Aorta (tissue), 5 donors: ENCODE results near the gene CLEC14A. TPM values are rescaled to one million over a fixed set of nuclear protein-coding genes. Genes with fewer than 3 reads are reported as not detected.

Experiments
- ATAC-seq: fragments of 200-7000 bp; cut with Tn5 transposase; one replicate; pipeline ENCODE4 v1.9.1; 2022; ENCODE audit warnings: moderate library complexity; ENCODE audit not compliant: low FRiP score
- DNase-seq, 2 donors: peaks; one replicate each; pipeline ENCODE4 v3.0.0-alpha.2; 2020
- H3K27ac ChIP-seq, 2 donors: one replicate each; pipeline ENCODE4 v1.5.1; 2013; ENCODE audit warnings: low read length in 2 of 2, mild to moderate bottlenecking in 2 of 2, moderate library complexity in 2 of 2, control low read depth in 1 of 2, inconsistent platforms in 1 of 2, low read depth in 1 of 2
- H3K27me3 ChIP-seq, 2 donors: one replicate each; pipeline ENCODE4 v1.6.1; 2013; ENCODE audit warnings: control low read depth in 1 of 2, low read length in 1 of 2, mild to moderate bottlenecking in 1 of 2, moderate library complexity in 1 of 2; ENCODE audit not compliant: insufficient read depth in 2 of 2, control insufficient read depth in 1 of 2
- H3K36me3 ChIP-seq, 2 donors: one replicate each; pipeline ENCODE4 v1.6.1; 2013; ENCODE audit warnings: control low read depth in 1 of 2, low read length in 1 of 2, mild to moderate bottlenecking in 1 of 2; ENCODE audit not compliant: insufficient read depth in 2 of 2, control insufficient read depth in 1 of 2
- H3K4me1 ChIP-seq, 2 donors: one replicate each; pipeline ENCODE4 v1.6.1; 2013; ENCODE audit warnings: low read length in 2 of 2, control low read depth in 1 of 2, mild to moderate bottlenecking in 1 of 2, moderate library complexity in 1 of 2; ENCODE audit not compliant: insufficient read depth in 2 of 2, control insufficient read depth in 1 of 2
- H3K4me3 ChIP-seq, 2 donors: one replicate each; pipeline ENCODE4 v1.5.1; 2013; ENCODE audit warnings: low read length in 2 of 2, control low read depth in 1 of 2, mild to moderate bottlenecking in 1 of 2
- H3K9me3 ChIP-seq: one replicate; pipeline ENCODE4 v1.6.1; 2013; ENCODE audit warnings: mild to moderate bottlenecking, low read length; ENCODE audit not compliant: control insufficient read depth
- WGBS, 2 donors: extraction: QIAGEN DNeasy Blood & Tissue Kit; methylation state at CpG; one replicate each; pipeline ENCODE4 v1.1.7; 2013; 5-methylcytosine and 5-hydroxymethylcytosine counted together
- intact Hi-C, 2 donors: fragments of 100-400 bp; cut with DNase I; formaldehyde crosslinking; loops; one replicate each; pipeline versions ENCODE4 v1.14.2 to v1.15.0; 2022
- polyA plus RNA-seq, 2 donors: library from polyadenylated mRNA; stranded (reverse); fragments of 200-250 nt; gene quantifications; one replicate each; pipeline ENCODE4 v1.2.3, GENCODE V29; 2013
- total RNA-seq, 2 donors: library from RNA; stranded (reverse); fragmentation: NEBNext Ultra II Directional; extraction: Animal tissue kit (Norgen Biotek cat#: 25700); gene quantifications; one replicate each; pipeline ENCODE4 v1.2.1, GENCODE V29; 2021
- donor health status: healthy with polysubstance abuse.
- donor health status: Bipolar disorder and iron deficiency.
- donor health status: DM: no; HTN: no; CAD: no.
- donor health status: DM: no; HTN: no; CAD: no.
- donor health status: DM: yes; HTN: yes; CAD: no.

Gene CLEC14A
- total and polyA plus RNA-seq, 4 donors: 2.4 to 56.0 (median 21.6) TPM

- intact Hi-C loops: no loop called here
- Histone ChIP-seq H3K27ac (no peak overlapping the region), H3K9me3 (no peaks in the 10 kb centered on the region), H3K27me3 (no peaks in the 10 kb centered on the region), H3K36me3 (no peaks in the 10 kb centered on the region), H3K4me3 (no peak overlapping the region), H3K4me1 (no peaks in the 10 kb centered on the region)
- ATAC-seq (no peak), DNase-seq (no peak)
- WGBS, 2 donors: 29 to 34% methylated on average over 2 of the region's 2 CpGs
These were observed 30.1 kb upstream of the CLEC14A start for GRCh38 chr14:38285962-38286361.

GRCh38 chr14:38282936-38283335 is 27.0 kb upstream of the CLEC14A start:
- H3K9me3 ChIP-seq: no peaks in the 10 kb centered on the region

GRCh38 chr14:38280081-38280480 is 24.2 kb upstream of the CLEC14A start:
- no peak overlapping the region for H3K4me3 ChIP-seq
- H3K27me3 ChIP-seq: no peaks in the 10 kb centered on the region
- ATAC-seq (no peak), DNase-seq (no peak)
- intact Hi-C loops: no loop called here
- H3K9me3 ChIP-seq: no peaks in the 10 kb centered on the region
- H3K36me3 ChIP-seq: no peaks in the 10 kb centered on the region
- H3K27ac ChIP-seq: no peak overlapping the region
- 37 to 40% methylated on average over 2 of the region's 2 CpGs for WGBS, 2 donors
- no peaks in the 10 kb centered on the region for H3K4me1 ChIP-seq

More at GRCh38 chr14:38282936-38283335, 27.0 kb upstream of the CLEC14A start:
- DNase-seq: no peak
- Histone ChIP-seq H3K27me3 (no peaks in the 10 kb centered on the region), H3K36me3 (no peaks in the 10 kb centered on the region), H3K4me3 (no peak overlapping the region), H3K4me1 (no peaks in the 10 kb centered on the region), H3K27ac (no peak overlapping the region)
- intact Hi-C loops: no loop called here
- no peak for ATAC-seq

GRCh38 chr14:38279572-38279971 is 23.7 kb upstream of the CLEC14A start:
- H3K4me1 ChIP-seq: no peaks in the 10 kb centered on the region
- no peak overlapping the region for H3K4me3 ChIP-seq
- ATAC-seq (no peak), DNase-seq (no peak)
- intact Hi-C loops: no loop called here
- WGBS, 2 donors: 88 to 91% methylated on average over 1 of the region's 1 CpG
- H3K9me3 ChIP-seq: no peaks in the 10 kb centered on the region
- H3K36me3 ChIP-seq: no peaks in the 10 kb centered on the region
- H3K27ac ChIP-seq: no peak overlapping the region
- no peaks in the 10 kb centered on the region for H3K27me3 ChIP-seq

- 5 to 17% methylated on average over 1 of the region's 1 CpG for WGBS, 2 donors
- Histone ChIP-seq H3K4me3 (no peak overlapping the region), H3K4me1 (no peaks in the 10 kb centered on the region), H3K27me3 (no peaks in the 10 kb centered on the region), H3K9me3 (no peaks in the 10 kb centered on the region), H3K27ac (no peak overlapping the region), H3K36me3 (no peaks in the 10 kb centered on the region)
- ATAC-seq (no peak), DNase-seq (no peak)
- intact Hi-C loops: no loop called here
These were observed 22.1 kb upstream of the CLEC14A start for GRCh38 chr14:38278035-38278434.

- WGBS, 2 donors: 80 to 82% methylated on average over 4 of the region's 4 CpGs
- Histone ChIP-seq H3K36me3 (no peaks in the 10 kb centered on the region), H3K9me3 (peaks cover 3% of the 10 kb centered on the region), H3K4me3 (no peak overlapping the region), H3K4me1 (no peaks in the 10 kb centered on the region), H3K27ac (no peak overlapping the region), H3K27me3 (no peaks in the 10 kb centered on the region)
- ATAC-seq (no peak), DNase-seq (no peak)
- intact Hi-C loops: no loop called here
These were observed 7.0 kb upstream of the CLEC14A start for GRCh38 chr14:38262844-38263243.

- Histone ChIP-seq H3K9me3 (peaks cover 3% of the 10 kb centered on the region), H3K27ac (no peak overlapping the region), H3K36me3 (no peaks in the 10 kb centered on the region), H3K4me1 (no peaks in the 10 kb centered on the region), H3K27me3 (no peaks in the 10 kb centered on the region), H3K4me3 (no peak overlapping the region)
- ATAC-seq: no peak
- intact Hi-C loops: no loop called here
- no peak for DNase-seq
- WGBS, 2 donors: 87 to 97% methylated on average over 1 of the region's 1 CpG
These were observed 5.7 kb upstream of the CLEC14A start for GRCh38 chr14:38261620-38262019.

- intact Hi-C loops: no loop called here
- Histone ChIP-seq H3K9me3 (peaks cover 3% of the 10 kb centered on the region), H3K27me3 (no peaks in the 10 kb centered on the region), H3K27ac (no peak overlapping the region), H3K4me1 (no peaks in the 10 kb centered on the region), H3K36me3 (no peaks in the 10 kb centered on the region), H3K4me3 (no peak overlapping the region)
- WGBS, 2 donors: 78 to 84% methylated on average over 2 of the region's 2 CpGs
- DNase-seq (no peak), ATAC-seq (no peak)
These were observed 1.6 kb upstream of the CLEC14A start for GRCh38 chr14:38257507-38257906.

GRCh38 chr14:38256533-38256840 is 594 bp upstream of the CLEC14A start:
- no peak overlapping the region for H3K27ac ChIP-seq
- 68 to 70% methylated on average over 5 of the region's 5 CpGs for WGBS, 2 donors
- DNase-seq (no peak), ATAC-seq (no peak)
- intact Hi-C loops: no loop called here
- H3K27me3 ChIP-seq: no peaks in the 10 kb centered on the region
- no peaks in the 10 kb centered on the region for H3K4me1 ChIP-seq
- no peaks in the 10 kb centered on the region for H3K36me3 ChIP-seq
- peaks cover 3% of the 10 kb centered on the region for H3K9me3 ChIP-seq
- no peak overlapping the region for H3K4me3 ChIP-seq

GRCh38 chr14:38255408-38255672 is 553 bp downstream of the CLEC14A start:
- Histone ChIP-seq H3K4me3 (peak overlapping the region in 1 of 2 donors; percentile 14), H3K9me3 (peaks cover 3% of the 10 kb centered on the region), H3K4me1 (no peaks in the 10 kb centered on the region), H3K36me3 (no peaks in the 10 kb centered on the region), H3K27me3 (no peaks in the 10 kb centered on the region), H3K27ac (no peak overlapping the region)
- intact Hi-C loops: no loop called here
- WGBS, 2 donors: 1% methylated on average over 28 to 29 of the region's 29 CpGs
- DNase-seq (peak; percentile 28 to 75), ATAC-seq (peak; percentile 60)
